Esophagus muscularis mucosa (tissue), 4 donors: ENCODE results near the gene PXDN. TPM values are rescaled to one million over a fixed set of nuclear protein-coding genes. Genes with fewer than 3 reads are reported as not detected.

Source experiments
- DNase-seq: peaks from one replicate; pipeline ENCODE4 v3.0.0-alpha.2; 2017; ENCODE audit errors: extremely low spot score
- H3K27ac ChIP-seq, 4 donors: fragments of 200-600 bp; sonication (generic); replicated peaks in 1 of 4; 1 replicate in 3 of 4; 2 replicates in 1 of 4; pipeline ENCODE4 v1.5.1; 2016 to 2019; ENCODE audit warnings: mild to moderate bottlenecking in 1 of 4
- H3K27me3 ChIP-seq, 4 donors: fragments of 200-600 bp; sonication (generic); one replicate each; pipeline versions ENCODE4 v1.5.1 to v1.6.0; 2016 to 2019
- H3K36me3 ChIP-seq, 4 donors: fragments of 200-600 bp; sonication (generic); one replicate each; pipeline ENCODE4 v1.5.1; 2016 to 2019
- H3K4me1 ChIP-seq, 4 donors: fragments of 200-600 bp; sonication (generic); one replicate each; pipeline ENCODE4 v1.5.1; 2016 to 2019
- H3K4me3 ChIP-seq, 4 donors: fragments of 200-600 bp; sonication (generic); 1 replicate in 2 of 4; 2 replicates in 2 of 4; pipeline ENCODE4 v1.5.1; 2016 to 2019; ENCODE audit warnings: mild to moderate bottlenecking in 4 of 4, moderate library complexity in 1 of 4
- H3K9me3 ChIP-seq, 4 donors: fragments of 200-600 bp; sonication (generic); 1 replicate in 3 of 4; 2 replicates in 1 of 4; pipeline ENCODE4 v1.5.1; 2016 to 2019
- CTCF ChIP-seq, 3 experiments: fragments of 200-600 bp in 2 of 3; fragments of 450-650 bp in 1 of 3; sonication (generic) in 2 of 3; IDR thresholded peaks; one replicate each; pipeline ENCODE4 v1.5.1; 2017 to 2019; ENCODE audit warnings: antibody characterized with exemption in 3 of 3, mild to moderate bottlenecking in 2 of 3, moderate library complexity in 1 of 3
- EP300 ChIP-seq: sonication (generic); formaldehyde crosslinking; IDR thresholded peaks from one replicate; pipeline ENCODE4 v1.6.1; 2017; ENCODE audit warnings: antibody characterized with exemption
- POLR2A ChIP-seq: fragments of 450-650 bp; IDR thresholded peaks from one replicate; pipeline ENCODE4 v1.6.1; 2017; ENCODE audit warnings: antibody characterized with exemption, moderate library complexity, mild to moderate bottlenecking, low read depth
- POLR2AphosphoS5 ChIP-seq, 2 donors: sonication (generic); formaldehyde crosslinking; IDR thresholded peaks; one replicate each; pipeline ENCODE4 v1.6.1; 2017; ENCODE audit warnings: antibody characterized with exemption in 2 of 2
- WGBS: methylation state at CpG from one replicate; pipeline ENCODE4 v1.1.5; 2018; 5-methylcytosine and 5-hydroxymethylcytosine counted together
- intact Hi-C: fragments of 100-400 bp; cut with DNase I; formaldehyde crosslinking; loops from one replicate; pipeline ENCODE4 v1.15.1; 2023
- total RNA-seq, 4 donors: library from RNA; depleted of rRNA; stranded (reverse); fragments of >200 nt; gene quantifications; one replicate each; pipeline versions ENCODE4 v1.1.0 to v1.2.1, GENCODE V29; 2016

PXDN gene
- total RNA-seq, 4 donors from 2014 or later = 19.9 to 81.6 (median 50.1) TPM

GRCh38 chr2:1787755-1788477 is 43.6 kb upstream of the PXDN start:
- 84% methylated on average over 10 of the region's 10 CpGs for WGBS
- no peaks in the 10 kb centered on the region for H3K27me3 ChIP-seq
- TF ChIP-seq CTCF (IDR thresholded peaks at IDR 0.05) = no peak
- peaks cover 0 to 21% (median 20%) of the 10 kb centered on the region in 4 donors for H3K4me1 ChIP-seq
- no peak for DNase-seq
- H3K4me3 ChIP-seq = no peak overlapping the region
- no peaks in the 10 kb centered on the region for H3K36me3 ChIP-seq
- intact Hi-C loops = no loop called here
- no peak overlapping the region for H3K27ac ChIP-seq
- no peaks in the 10 kb centered on the region for H3K9me3 ChIP-seq

- H3K4me1 ChIP-seq = no peaks in the 10 kb centered on the region
- peaks cover 0 to 6% (median 0%) of the 10 kb centered on the region in 4 donors for H3K27me3 ChIP-seq
- no peak overlapping the region for H3K27ac ChIP-seq
- TF ChIP-seq POLR2A (no peak), CTCF (IDR thresholded peaks at IDR 0.05) (no peak), EP300 (no peak), POLR2AphosphoS5 (IDR thresholded peaks at IDR 0.05) (no peak)
- intact Hi-C loops = no loop called here
- H3K9me3 ChIP-seq = no peaks in the 10 kb centered on the region
- 87% methylated on average over 18 of the region's 19 CpGs for WGBS
- DNase-seq = no peak
- no peaks in the 10 kb centered on the region for H3K36me3 ChIP-seq
- no peak overlapping the region for H3K4me3 ChIP-seq
Observed at GRCh38 chr2:1784986-1785617, 40.8 kb upstream of the PXDN start.

GRCh38 chr2:1784087-1784486 is 39.8 kb upstream of the PXDN start:
- DNase-seq = no peak
- Histone ChIP-seq H3K4me3 (no peak overlapping the region), H3K27ac (no peak overlapping the region), H3K4me1 (no peaks in the 10 kb centered on the region), H3K27me3 (peaks cover 0 to 6% (median 0%) of the 10 kb centered on the region in 4 donors), H3K36me3 (no peaks in the 10 kb centered on the region), H3K9me3 (no peaks in the 10 kb centered on the region)
- 70% methylated on average over 21 of the region's 21 CpGs for WGBS
- intact Hi-C loops = no loop called here
- TF ChIP-seq POLR2AphosphoS5 (IDR thresholded peaks at IDR 0.05) = no peak
- TF ChIP-seq CTCF (IDR thresholded peaks at IDR 0.05) = no peak
- no peak for TF ChIP-seq EP300
- no peak for TF ChIP-seq POLR2A

GRCh38 chr2:1782514-1782913 is 38.2 kb upstream of the PXDN start:
- intact Hi-C loops = no loop called here
- DNase-seq = no peak
- no peak overlapping the region for H3K27ac ChIP-seq
- TF ChIP-seq POLR2A (no peak), EP300 (no peak), POLR2AphosphoS5 (IDR thresholded peaks at IDR 0.05) (no peak), CTCF (IDR thresholded peaks at IDR 0.05) (no peak)
- no peaks in the 10 kb centered on the region for H3K36me3 ChIP-seq
- H3K4me1 ChIP-seq = no peaks in the 10 kb centered on the region
- WGBS = 94% methylated on average over 11 of the region's 11 CpGs
- H3K9me3 ChIP-seq = no peaks in the 10 kb centered on the region
- no peak overlapping the region for H3K4me3 ChIP-seq
- H3K27me3 ChIP-seq = peaks cover 0 to 6% (median 0%) of the 10 kb centered on the region in 4 donors
